HG02943 (cell line): ENCODE measurements around the gene PPARD.
"Not testable (repeated sequence)": the region's sequence is repeated elsewhere in the genome, so short reads cannot be mapped to it uniquely, and the experiment has no call there.

Experiments used
- ATAC-seq: cut with Tn5 transposase; IDR thresholded peaks from one replicate; pipeline ENCODE4 v1.9.1; 2021; ENCODE audit warnings: mild to moderate bottlenecking, low read depth, moderate library complexity; ENCODE audit not compliant: unreplicated experiment

Gene PPARD

GRCh38 chr6:35372633-35373032 is 30.3 kb downstream of the PPARD start:
- no peak for ATAC-seq

GRCh38 chr6:35376281-35376680 is 33.9 kb downstream of the PPARD start:
- no peak for ATAC-seq

GRCh38 chr6:35377002-35377401 is 34.6 kb downstream of the PPARD start:
- no peak for ATAC-seq

GRCh38 chr6:35378261-35378660 is 35.9 kb downstream of the PPARD start:
- ATAC-seq = no peak

- no peak for ATAC-seq
Observed at GRCh38 chr6:35381132-35381531, 38.8 kb downstream of the PPARD start.

- ATAC-seq = no peak
Observed at GRCh38 chr6:35382015-35382414, 39.7 kb downstream of the PPARD start.

- no peak for ATAC-seq
Observed at GRCh38 chr6:35385457-35386202, 43.3 kb downstream of the PPARD start.

GRCh38 chr6:35386989-35387388 is 44.6 kb downstream of the PPARD start:
- no peak for ATAC-seq

GRCh38 chr6:35388030-35388429 is 45.7 kb downstream of the PPARD start:
- no peak for ATAC-seq

- ATAC-seq = no peak
Observed at GRCh38 chr6:35388772-35389352, 46.5 kb downstream of the PPARD start.

- ATAC-seq = not testable (repeated sequence)
Observed at GRCh38 chr6:35389386-35389785, 47.0 kb downstream of the PPARD start.

GRCh38 chr6:35391240-35391968 is 49.0 kb downstream of the PPARD start:
- ATAC-seq = no peak

GRCh38 chr6:35392111-35392702 is 49.8 kb downstream of the PPARD start:
- ATAC-seq = no peak

GRCh38 chr6:35392773-35393672 is 50.7 kb downstream of the PPARD start:
- no peak for ATAC-seq

GRCh38 chr6:35396991-35397390 is 54.6 kb downstream of the PPARD start:
- ATAC-seq = no peak

- no peak for ATAC-seq
Observed at GRCh38 chr6:35397806-35398418, 55.6 kb downstream of the PPARD start.

- no peak for ATAC-seq
Observed at GRCh38 chr6:35398526-35398925, 56.2 kb downstream of the PPARD start.

GRCh38 chr6:35400111-35400510 is 57.8 kb downstream of the PPARD start:
- ATAC-seq = no peak

GRCh38 chr6:35400901-35401311 is 58.5 kb downstream of the PPARD start:
- no peak for ATAC-seq

GRCh38 chr6:35401514-35401913 is 59.2 kb downstream of the PPARD start:
- ATAC-seq = no peak
